K562 (cell line): Measurements from ENCODE around the gene PRR16.

Experiments used
- ESRRA ChIP-seq: fragments of 450-650 bp; IDR thresholded peaks from 2 replicates; pipeline ENCODE4 v1.6.1; 2014; ENCODE audit warnings: low read depth, mild to moderate bottlenecking, moderate library complexity, borderline replicate concordance
- NFE2L1 ChIP-seq: fragments of 450-650 bp; IDR thresholded peaks from 2 replicates; pipeline ENCODE4 v1.6.1; 2016; ENCODE audit warnings: missing genetic modification characterization, low read depth, mild to moderate bottlenecking, missing compliant biosample characterization, moderate library complexity, borderline replicate concordance
- NFXL1 ChIP-seq: fragments of 450-650 bp; formaldehyde crosslinking; IDR thresholded peaks from 2 replicates; pipeline ENCODE4 v1.4.0; 2021; ENCODE audit warnings: mild to moderate bottlenecking
- PCBP1 ChIP-seq: fragments of 200-400 bp; formaldehyde crosslinking; IDR thresholded peaks from 2 replicates; pipeline ENCODE4 v1.6.1; 2018; ENCODE audit warnings: mild to moderate bottlenecking, low read depth, low read length; ENCODE audit not compliant: poor library complexity, severe bottlenecking
- POLR2A ChIP-seq: fragments of 450-650 bp; conservative IDR thresholded peaks from 2 replicates; pipeline ENCODE4 v1.6.1; 2016
- SMC3 ChIP-seq: conservative IDR thresholded peaks from 2 replicates; pipeline ENCODE4 v1.6.1; 2011; ENCODE audit warnings: low read depth, low read length, improper control_type of control experiment; ENCODE audit not compliant: insufficient read depth
- TEAD2 ChIP-seq: fragments of 450-650 bp; IDR thresholded peaks from 2 replicates; pipeline ENCODE4 v1.6.1; 2016; ENCODE audit warnings: missing genetic modification characterization, control low read depth, missing compliant biosample characterization
- ZNF23 ChIP-seq: fragments of 250-450 bp; sonication (Bioruptor Pico); IDR thresholded peaks from 2 replicates; pipeline ENCODE4 v1.4.0; 2020; ENCODE audit warnings: mild to moderate bottlenecking
- ZNF263 ChIP-seq: sonication (generic); formaldehyde crosslinking; IDR thresholded peaks from 2 replicates; pipeline ENCODE4 v1.8.0; 2022; ENCODE audit warnings: mild to moderate bottlenecking, missing genetic modification reagents, borderline replicate concordance
- ZNF3 ChIP-seq: fragments of 250-450 bp; sonication (Bioruptor Pico); IDR thresholded peaks from 2 replicates; pipeline ENCODE4 v1.5.0; 2021; ENCODE audit warnings: mild to moderate bottlenecking, moderate library complexity
- TF ChIP-seq, protein P1 (sequence below), 3 experiments: IDR thresholded peaks in 2 of 3; conservative IDR thresholded peaks in 1 of 3; 2 replicates each; pipeline ENCODE4 v1.5.1; 2011 to 2012; ENCODE audit warnings: low read length in 3 of 3, mild to moderate bottlenecking in 3 of 3, control low read depth in 2 of 3, improper control_type of control experiment in 1 of 3, inconsistent platforms in 1 of 3, low read depth in 1 of 3, mixed read lengths in 1 of 3, moderate library complexity in 1 of 3; ENCODE audit not compliant: insufficient read depth in 2 of 3
- TF ChIP-seq, protein P2 (sequence below), 2 experiments: fragments of 450-650 bp; formaldehyde crosslinking in 1 of 2; IDR thresholded peaks; 2 replicates each; pipeline versions ENCODE4 v1.4.0 to v1.6.1; 2014 to 2020; ENCODE audit warnings: mild to moderate bottlenecking in 2 of 2, borderline replicate concordance in 1 of 2, low read depth in 1 of 2

DNA sequence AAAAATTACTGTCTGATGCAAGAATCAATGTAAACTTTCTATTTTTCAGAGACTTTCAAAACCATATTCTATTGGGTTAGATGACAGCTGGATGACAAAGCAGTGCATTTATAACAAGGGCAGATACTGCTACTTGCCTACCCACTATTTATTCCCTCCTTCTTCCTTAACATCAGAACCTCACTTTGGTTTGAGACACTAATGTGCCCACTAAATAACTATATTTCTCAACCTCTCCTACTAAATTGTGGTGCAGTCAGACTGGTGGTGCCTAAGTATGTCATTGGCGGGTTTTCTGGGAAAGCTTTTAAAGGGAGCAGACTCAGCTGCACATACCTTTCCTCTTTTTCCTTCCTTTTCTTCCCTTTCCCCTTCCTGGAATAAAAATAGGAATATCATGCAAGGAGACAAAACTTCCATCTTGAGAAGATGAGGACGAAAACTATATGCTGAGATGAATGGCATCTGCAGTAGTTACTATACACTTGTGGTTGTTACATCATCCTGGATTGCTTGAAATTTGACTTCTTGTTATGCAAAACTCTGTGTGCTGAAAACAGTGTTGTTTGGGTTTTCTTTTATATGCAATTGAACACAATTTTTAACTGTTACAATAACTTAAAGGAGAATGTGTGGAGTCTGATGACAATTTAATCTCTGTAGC, 43.8 kb downstream of the PRR16 start:
- TF ChIP-seq ZNF3 (CRISPR knock-in tag) (no peak), NFE2L1 (tag) (no peak), POLR2A (no peak), TEAD2 (tag) (no peak), SMC3 (no peak), ESRRA (no peak), ZNF263 (CRISPR knock-in tag) (no peak), NFXL1 (no peak), ZNF23 (CRISPR knock-in tag) (no peak), PCBP1 (no peak)
- TF ChIP-seq, protein P1, sequence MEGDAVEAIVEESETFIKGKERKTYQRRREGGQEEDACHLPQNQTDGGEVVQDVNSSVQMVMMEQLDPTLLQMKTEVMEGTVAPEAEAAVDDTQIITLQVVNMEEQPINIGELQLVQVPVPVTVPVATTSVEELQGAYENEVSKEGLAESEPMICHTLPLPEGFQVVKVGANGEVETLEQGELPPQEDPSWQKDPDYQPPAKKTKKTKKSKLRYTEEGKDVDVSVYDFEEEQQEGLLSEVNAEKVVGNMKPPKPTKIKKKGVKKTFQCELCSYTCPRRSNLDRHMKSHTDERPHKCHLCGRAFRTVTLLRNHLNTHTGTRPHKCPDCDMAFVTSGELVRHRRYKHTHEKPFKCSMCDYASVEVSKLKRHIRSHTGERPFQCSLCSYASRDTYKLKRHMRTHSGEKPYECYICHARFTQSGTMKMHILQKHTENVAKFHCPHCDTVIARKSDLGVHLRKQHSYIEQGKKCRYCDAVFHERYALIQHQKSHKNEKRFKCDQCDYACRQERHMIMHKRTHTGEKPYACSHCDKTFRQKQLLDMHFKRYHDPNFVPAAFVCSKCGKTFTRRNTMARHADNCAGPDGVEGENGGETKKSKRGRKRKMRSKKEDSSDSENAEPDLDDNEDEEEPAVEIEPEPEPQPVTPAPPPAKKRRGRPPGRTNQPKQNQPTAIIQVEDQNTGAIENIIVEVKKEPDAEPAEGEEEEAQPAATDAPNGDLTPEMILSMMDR (IDR thresholded peaks at IDR 0.05 in 2 of 3, conservative IDR thresholded peaks at IDR 0.05 in 1 of 3; ENCODE audit: insufficient read depth in 2 of 3, low read depth in 1 of 3, low read length in 3 of 3): no peak
- TF ChIP-seq, protein P2, sequence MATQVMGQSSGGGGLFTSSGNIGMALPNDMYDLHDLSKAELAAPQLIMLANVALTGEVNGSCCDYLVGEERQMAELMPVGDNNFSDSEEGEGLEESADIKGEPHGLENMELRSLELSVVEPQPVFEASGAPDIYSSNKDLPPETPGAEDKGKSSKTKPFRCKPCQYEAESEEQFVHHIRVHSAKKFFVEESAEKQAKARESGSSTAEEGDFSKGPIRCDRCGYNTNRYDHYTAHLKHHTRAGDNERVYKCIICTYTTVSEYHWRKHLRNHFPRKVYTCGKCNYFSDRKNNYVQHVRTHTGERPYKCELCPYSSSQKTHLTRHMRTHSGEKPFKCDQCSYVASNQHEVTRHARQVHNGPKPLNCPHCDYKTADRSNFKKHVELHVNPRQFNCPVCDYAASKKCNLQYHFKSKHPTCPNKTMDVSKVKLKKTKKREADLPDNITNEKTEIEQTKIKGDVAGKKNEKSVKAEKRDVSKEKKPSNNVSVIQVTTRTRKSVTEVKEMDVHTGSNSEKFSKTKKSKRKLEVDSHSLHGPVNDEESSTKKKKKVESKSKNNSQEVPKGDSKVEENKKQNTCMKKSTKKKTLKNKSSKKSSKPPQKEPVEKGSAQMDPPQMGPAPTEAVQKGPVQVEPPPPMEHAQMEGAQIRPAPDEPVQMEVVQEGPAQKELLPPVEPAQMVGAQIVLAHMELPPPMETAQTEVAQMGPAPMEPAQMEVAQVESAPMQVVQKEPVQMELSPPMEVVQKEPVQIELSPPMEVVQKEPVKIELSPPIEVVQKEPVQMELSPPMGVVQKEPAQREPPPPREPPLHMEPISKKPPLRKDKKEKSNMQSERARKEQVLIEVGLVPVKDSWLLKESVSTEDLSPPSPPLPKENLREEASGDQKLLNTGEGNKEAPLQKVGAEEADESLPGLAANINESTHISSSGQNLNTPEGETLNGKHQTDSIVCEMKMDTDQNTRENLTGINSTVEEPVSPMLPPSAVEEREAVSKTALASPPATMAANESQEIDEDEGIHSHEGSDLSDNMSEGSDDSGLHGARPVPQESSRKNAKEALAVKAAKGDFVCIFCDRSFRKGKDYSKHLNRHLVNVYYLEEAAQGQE (IDR thresholded peaks at IDR 0.05; ENCODE audit: borderline replicate concordance): no peak
- TF ChIP-seq, protein P2 (CRISPR knock-in tag; IDR thresholded peaks at IDR 0.05; ENCODE audit: low read depth): no peak
